Mesothelial cell of epicardium (in vitro differentiated cells): ENCODE measurements around the gene CEACAM21. TPM values are rescaled to one million over a fixed set of nuclear protein-coding genes. Genes with fewer than 3 reads are reported as not detected.

Experiments
- DNase-seq, 2 experiments: peaks; one replicate each; pipeline ENCODE4 v3.0.0; 2021; ENCODE audit warnings: low spot score in 2 of 2; ENCODE audit not compliant: unreplicated experiment in 2 of 2
- H3K27ac Mint-ChIP-seq: 2 replicates; pipeline ENCODE4 v1.8.0; 2021; ENCODE audit warnings: mixed read lengths
- H3K27me3 Mint-ChIP-seq: 2 replicates; pipeline ENCODE4 v1.8.0; 2021; ENCODE audit warnings: low read depth, mixed read lengths
- H3K36me3 Mint-ChIP-seq: 2 replicates; pipeline ENCODE4 v1.8.0; 2021; ENCODE audit warnings: mixed read lengths
- H3K4me1 Mint-ChIP-seq: 2 replicates; pipeline ENCODE4 v1.8.0; 2021; ENCODE audit warnings: mixed read lengths
- H3K4me3 Mint-ChIP-seq: 2 replicates; pipeline ENCODE4 v1.8.0; 2021; ENCODE audit warnings: mild to moderate bottlenecking, moderate library complexity, mixed read lengths
- H3K9me3 Mint-ChIP-seq: 2 replicates; pipeline ENCODE4 v1.8.0; 2021; ENCODE audit warnings: mixed read lengths
- CTCF ChIP-seq: fragments of 200-600 bp; sonication (generic); IDR thresholded peaks from one replicate; pipeline ENCODE4 v1.5.0; 2021; ENCODE audit warnings: antibody characterized with exemption; ENCODE audit not compliant: unreplicated experiment
- total RNA-seq: library from RNA; stranded (reverse); gene quantifications from 3 replicates; pipeline ENCODE4 v1.2.1, GENCODE V29; 2021

Gene CEACAM21
- total RNA-seq, 1 donor from 2014 or later = not detected

GRCh38 chr19:41584260-41584810 is 8.4 kb downstream of the CEACAM21 start:
- Mint-ChIP-seq H3K9me3 (peaks cover 59% of the 10 kb centered on the region), H3K4me1 (no peaks in the 10 kb centered on the region), H3K4me3 (no peak overlapping the region), H3K36me3 (no peaks in the 10 kb centered on the region), H3K27ac (no peak overlapping the region), H3K27me3 (no peaks in the 10 kb centered on the region)
- no peak for TF ChIP-seq CTCF
- DNase-seq = no peak

GRCh38 chr19:41584931-41585330 is 9.0 kb downstream of the CEACAM21 start:
- H3K27ac Mint-ChIP-seq = no peak overlapping the region
- no peak overlapping the region for H3K4me3 Mint-ChIP-seq
- H3K9me3 Mint-ChIP-seq = peaks cover 65% of the 10 kb centered on the region
- H3K36me3 Mint-ChIP-seq = no peaks in the 10 kb centered on the region
- no peak for DNase-seq
- TF ChIP-seq CTCF = no peak
- no peaks in the 10 kb centered on the region for H3K4me1 Mint-ChIP-seq
- no peaks in the 10 kb centered on the region for H3K27me3 Mint-ChIP-seq

- Mint-ChIP-seq H3K4me1 (no peaks in the 10 kb centered on the region), H3K36me3 (no peaks in the 10 kb centered on the region), H3K9me3 (peaks cover 65% of the 10 kb centered on the region), H3K27ac (no peak overlapping the region), H3K27me3 (no peaks in the 10 kb centered on the region), H3K4me3 (no peak overlapping the region)
- TF ChIP-seq CTCF = no peak
- DNase-seq = no peak
Observed at GRCh38 chr19:41586064-41586463, 10.1 kb downstream of the CEACAM21 start.

GRCh38 chr19:41587101-41587837 is 11.3 kb downstream of the CEACAM21 start:
- Mint-ChIP-seq H3K36me3 (no peaks in the 10 kb centered on the region), H3K9me3 (peaks cover 55% of the 10 kb centered on the region), H3K27ac (no peak overlapping the region), H3K4me1 (no peaks in the 10 kb centered on the region), H3K4me3 (no peak overlapping the region), H3K27me3 (no peaks in the 10 kb centered on the region)
- TF ChIP-seq CTCF = no peak
- no peak for DNase-seq

- H3K36me3 Mint-ChIP-seq = no peaks in the 10 kb centered on the region
- DNase-seq = no peak
- no peaks in the 10 kb centered on the region for H3K27me3 Mint-ChIP-seq
- no peak overlapping the region for H3K27ac Mint-ChIP-seq
- no peak overlapping the region for H3K4me3 Mint-ChIP-seq
- peaks cover 55% of the 10 kb centered on the region for H3K9me3 Mint-ChIP-seq
- no peak for TF ChIP-seq CTCF
- H3K4me1 Mint-ChIP-seq = no peaks in the 10 kb centered on the region
Observed at GRCh38 chr19:41587838-41588210, 11.9 kb downstream of the CEACAM21 start.
